GM19239 (cell line): ENCODE measurements around the gene ZNF692.
"Not testable (repeated sequence)": the region's sequence is repeated elsewhere in the genome, so short reads cannot be mapped to it uniquely, and the experiment has no call there.

Experiments used
- DNase-seq: peaks from one replicate; pipeline ENCODE4 v3.0.0; 2011; ENCODE audit warnings: low spot score; ENCODE audit not compliant: insufficient read length
- FAIRE-seq: peaks from 2 replicates; lab custom pipeline; 2011; peaks lifted over from hg19 to GRCh38; lab: Jason Lieb, UNC

Gene ZNF692

DNA sequence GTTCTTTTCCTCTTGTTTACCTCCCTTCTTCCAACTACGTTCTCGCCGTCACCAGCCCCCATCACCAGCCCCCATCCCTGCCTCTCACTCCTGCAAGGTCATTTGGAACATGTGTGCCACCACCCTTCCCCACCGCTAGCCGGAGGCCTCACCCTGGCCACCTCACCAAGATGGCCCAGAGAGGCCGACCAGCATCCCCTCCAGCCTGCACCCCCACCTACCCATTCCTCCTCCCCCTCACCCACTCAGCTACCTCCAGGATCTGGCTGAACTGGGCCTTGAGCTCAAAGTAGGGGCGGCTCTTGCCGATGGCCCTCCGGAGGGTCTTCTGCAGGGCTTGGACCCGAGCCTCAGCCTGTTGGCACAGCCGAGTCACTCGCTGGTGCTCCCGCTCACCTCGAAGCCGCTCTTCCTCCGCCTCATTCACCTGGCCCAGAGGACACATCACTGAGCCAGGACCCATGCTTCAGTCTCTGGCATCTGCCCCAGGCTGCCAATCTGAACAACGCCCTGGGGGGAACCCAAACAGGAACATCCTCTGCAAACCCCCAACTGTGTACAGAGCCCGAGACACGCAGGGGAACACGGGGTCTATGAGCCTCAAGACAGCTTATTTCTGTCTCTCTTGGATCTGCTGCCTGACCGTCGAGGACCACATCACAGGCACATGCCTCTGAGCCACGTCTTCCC is 46.0 kb downstream of the ZNF692 start:
- FAIRE-seq, result no peak
- no peak for DNase-seq

DNA sequence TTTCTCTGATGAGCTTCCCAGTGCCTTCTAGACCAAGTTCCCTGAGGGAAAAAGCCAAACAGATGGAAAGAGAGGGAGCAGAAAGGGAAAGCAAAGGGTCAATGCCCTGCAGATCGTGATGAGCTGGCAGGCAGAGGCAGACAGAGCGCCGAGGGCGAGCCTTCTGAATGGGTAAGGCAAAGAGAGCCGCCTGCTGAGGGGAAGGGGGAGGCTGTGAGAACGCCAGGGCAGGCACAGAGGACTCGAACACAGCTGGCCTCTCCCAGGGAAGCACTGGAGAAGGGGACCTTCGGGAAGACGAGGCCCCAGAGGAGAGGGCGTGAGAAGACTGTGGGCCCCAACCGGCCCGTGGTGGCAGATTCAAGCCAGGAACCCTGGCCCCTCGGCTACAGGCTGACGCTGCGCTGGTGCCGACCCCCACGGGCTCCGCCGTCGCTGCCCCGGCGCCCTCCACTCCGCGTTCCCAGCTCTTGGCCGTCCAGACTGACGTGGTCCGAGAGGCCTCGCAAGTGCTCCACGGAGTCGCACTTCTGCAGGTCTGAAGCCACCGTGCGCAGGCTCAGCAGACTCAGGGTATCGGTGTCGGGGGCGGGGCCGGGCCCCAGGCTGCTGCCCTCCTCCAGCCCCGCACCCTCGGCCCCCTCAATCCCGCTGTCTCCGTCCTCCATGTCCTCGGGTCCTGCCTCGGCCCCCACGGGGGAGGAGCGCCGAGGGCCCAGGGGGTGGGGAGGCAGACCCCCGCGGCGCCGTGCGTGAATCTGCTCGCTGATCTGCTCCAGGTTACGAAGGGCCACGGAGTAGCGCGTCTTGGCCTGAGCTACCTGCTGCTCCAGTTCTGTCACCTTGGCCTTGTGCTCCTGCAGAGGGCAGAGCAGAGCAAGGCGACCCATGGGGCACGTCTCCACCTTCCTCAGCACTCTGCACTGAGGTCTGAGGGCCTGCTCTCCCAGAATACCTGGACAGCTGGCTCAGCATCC is 47.1 kb downstream of the ZNF692 start:
- no peak for FAIRE-seq
- DNase-seq, result no peak

DNA sequence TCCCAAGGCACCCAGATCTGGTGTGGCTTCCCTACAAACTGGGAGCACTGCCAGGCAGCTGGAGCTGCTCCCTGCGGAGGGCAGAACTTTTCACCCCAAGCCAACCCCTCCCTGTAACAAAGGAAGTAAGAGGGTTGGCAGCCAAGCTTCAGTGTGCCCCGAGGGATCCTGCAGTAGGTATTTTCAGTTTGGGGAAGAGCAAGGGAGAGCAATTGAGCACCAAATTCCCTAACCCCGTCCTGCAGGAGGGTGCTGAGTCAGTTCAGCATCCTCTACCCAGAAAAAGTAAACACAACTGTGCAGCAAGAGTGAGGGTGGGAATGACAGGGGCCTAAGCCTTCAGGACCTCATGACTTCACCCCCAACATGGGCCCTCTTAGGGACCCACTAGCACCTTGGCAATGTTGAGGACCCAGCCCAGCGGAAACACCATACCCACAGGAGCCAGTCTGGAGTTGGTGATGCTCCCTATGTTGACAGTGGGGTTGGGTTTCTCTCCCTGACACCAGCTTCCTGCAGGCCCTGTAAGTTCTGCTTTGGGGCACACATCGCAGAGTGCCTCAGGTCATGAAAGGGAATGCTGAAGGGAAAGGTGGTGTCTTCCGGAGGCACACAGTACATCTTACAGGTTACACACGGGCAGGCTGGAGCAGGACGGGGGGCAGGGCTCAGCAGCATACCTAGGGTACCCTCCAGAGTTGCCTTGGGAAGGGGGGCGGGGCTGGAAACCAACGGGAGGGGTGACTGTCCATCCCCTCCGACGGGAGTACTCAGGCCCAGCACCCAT is 48.0 kb downstream of the ZNF692 start:
- DNase-seq (no peak), FAIRE-seq (no peak)

DNA sequence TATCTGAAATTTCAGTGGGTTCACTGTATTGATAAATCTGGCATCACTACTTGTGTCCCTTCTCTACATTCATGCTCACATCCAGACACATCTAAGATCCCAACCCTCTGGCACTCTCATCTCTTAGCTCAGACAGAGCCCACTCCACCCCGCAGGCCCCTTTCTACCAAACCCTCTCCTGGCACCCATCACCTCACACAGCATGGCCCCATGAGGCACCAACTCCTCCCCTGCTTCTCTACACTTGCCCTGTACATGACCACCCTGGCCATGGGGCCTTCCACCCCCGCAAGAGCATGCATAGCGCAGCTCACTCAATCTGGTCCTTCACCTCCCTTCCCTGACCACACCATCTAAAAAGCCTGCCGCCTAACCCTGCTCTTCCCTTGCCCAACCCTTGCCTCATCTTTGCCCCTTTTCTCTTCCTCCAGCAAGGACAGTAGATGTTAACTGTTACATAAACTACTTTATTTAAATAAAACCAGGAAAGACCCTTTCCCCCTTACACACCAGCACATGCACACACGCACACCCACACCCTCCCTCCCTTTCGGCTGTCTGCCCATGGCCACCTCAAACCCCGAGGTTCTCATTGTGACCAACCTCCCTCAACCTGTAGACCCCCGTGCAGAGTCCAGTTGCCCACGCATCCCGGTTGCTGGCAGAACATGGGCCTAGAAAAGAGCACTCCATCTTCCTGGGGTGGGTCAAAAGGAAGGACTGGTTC is 48.7 kb downstream of the ZNF692 start:
- no peak for FAIRE-seq
- DNase-seq, result no peak

DNA sequence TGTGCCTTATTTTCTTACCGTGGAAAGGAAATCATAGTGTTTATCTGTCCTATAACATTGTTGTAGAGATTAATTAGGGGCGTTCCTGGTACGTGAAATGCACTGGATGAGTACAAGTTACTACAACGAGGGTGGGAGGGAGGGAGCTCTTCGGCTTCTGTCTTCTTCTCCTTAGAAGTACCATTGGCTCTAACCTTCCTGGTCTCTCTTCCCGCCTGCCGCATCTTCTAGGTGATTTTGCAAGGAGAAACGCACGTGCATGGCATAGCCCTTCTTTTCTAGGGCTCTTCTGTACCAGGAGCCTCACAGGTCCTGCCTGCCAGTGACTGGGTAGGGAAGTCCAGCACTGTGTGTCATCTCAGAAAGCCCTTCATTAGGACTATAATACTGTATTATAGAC is 50.0 kb downstream of the ZNF692 start:
- DNase-seq (no peak), FAIRE-seq (no peak)

DNA sequence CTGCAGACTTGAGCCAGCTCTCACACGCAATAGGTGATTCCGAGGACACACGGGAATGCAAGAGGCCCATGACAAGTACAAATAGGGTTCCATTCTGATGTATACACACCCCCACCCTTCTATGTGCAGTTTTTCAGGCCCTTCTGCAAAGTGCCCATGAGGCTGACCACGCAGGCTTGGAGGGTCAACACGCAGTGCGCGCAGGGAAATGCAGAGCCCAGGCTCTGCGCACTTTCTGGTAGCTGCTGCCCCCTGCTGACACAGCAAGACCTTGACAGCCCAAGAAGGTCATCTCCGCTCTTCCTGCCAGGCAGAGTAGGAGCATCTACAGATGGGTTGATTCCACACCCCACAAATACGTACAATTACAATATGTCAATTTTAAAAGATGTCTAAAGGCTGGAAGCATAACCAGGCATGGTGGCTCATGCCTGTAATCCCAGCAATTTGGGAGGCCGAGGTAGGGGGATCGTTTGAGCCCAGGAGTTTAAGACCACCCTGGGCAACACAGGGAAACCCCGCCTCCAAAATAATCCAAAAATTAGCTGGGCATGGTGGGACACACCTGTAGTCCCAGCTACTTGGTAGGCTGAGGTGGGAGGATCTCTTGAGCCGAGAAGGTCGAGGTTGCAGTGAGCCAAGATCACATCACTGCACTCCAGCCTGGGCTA is 51.7 kb downstream of the ZNF692 start:
- FAIRE-seq (peak; percentile 84), DNase-seq (peak; percentile 71)

DNA sequence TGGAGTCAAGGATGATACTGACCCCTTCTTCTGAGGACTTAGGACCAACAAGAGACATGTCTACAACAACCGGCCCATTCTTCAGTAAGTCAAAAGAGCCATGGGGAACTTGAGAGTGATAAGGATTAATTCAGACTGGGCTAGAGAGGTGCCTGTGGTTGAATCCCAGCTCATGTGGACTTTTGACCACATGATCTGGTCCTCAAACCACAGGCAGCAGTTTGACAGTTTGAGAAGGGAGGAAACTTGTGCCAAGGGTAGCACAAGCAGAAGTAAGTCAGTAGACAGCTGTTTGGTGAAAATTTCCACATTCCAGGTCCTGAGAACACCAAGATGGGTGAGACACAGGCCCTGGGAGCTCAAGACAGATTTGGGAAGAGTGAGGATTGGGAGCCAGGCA is 53.0 kb downstream of the ZNF692 start:
- DNase-seq (no peak), FAIRE-seq (no peak)

DNA sequence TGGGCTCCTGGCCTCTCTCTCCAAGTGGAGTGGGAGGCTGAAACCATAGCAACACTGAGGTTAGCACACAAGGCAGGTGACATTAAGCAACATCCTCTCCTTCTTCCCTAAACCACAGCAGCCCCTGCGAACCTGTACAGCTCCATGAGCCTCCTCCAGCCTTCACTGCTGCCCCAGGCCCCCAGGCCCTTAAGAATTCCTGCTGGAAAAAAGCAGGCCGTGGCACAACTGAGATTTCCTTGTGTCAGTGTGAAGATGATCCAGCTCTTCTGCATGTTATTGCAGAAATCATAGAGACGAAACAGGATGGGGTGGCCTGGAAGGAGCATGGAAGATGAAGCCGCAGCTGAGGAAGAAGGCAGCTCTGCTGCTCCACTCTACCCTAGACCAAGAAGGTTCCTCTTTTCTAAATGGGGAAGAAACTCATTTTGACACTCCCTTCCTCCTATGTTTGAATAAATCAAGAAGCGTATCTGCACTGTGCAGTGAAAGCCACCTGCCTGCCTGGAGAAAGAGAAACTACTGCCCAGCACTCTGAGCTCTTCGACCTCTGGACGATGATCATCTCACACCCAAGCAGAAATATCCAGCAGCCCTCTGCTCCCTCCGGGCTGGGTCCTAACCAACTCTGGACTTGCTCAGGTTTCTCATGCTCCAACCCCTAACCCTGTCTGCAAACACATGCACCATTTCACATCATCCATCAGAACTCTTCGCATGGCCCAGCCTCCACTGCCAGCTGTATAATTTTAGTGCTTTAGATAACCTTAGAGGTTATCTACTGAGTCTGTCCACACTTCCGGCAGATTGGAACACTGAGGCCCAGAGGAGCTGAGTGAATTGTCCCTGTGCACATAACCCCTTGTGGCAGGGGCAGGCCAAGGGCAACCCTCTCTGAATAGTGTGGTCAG is 53.9 kb downstream of the ZNF692 start:
- FAIRE-seq, result peak; percentile 94
- DNase-seq, result peak; percentile 54

DNA sequence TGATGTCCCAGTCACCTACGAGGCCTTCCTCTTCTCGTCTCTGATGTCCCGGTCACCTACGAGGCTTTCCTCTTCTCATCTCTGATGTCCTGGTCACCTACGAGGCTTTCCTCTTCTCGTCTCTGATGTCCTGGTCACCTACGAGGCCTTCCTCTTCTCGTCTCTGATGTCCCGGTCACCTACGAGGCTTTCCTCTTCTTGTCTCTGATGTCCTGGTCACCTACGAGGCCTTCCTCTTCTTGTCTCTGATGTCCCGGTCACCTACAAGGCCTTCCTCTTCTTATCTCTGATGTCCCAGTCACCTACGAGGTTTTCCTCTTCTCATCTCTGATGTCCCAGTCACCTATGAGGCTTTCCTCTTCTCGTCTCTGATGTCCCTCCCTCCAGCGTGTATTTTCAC is 55.4 kb downstream of the ZNF692 start:
- not testable (repeated sequence) for FAIRE-seq

DNA sequence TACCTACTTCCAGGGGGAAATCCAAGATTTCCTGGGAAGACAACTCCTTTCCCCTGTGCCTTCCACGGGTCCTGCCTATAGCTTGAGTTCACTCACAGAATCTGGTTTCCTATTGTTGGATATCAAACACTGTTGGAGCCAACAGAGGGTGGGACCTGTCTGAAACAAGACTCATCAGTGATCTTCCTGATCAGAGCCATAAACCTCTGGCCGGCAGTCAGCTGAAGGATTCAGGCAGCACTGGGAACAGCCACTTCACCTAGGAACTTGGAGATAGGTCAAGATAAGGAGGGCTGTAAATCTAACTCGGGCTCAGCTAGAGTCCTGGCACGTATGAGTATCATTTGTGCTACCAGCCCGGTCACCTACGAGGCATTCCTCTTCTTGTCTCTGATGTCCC is 56.4 kb downstream of the ZNF692 start:
- FAIRE-seq (no peak), DNase-seq (no peak)

More for the DNA sequence above, 55.4 kb downstream of the ZNF692 start:
- DNase-seq, result not testable (repeated sequence)

DNA sequence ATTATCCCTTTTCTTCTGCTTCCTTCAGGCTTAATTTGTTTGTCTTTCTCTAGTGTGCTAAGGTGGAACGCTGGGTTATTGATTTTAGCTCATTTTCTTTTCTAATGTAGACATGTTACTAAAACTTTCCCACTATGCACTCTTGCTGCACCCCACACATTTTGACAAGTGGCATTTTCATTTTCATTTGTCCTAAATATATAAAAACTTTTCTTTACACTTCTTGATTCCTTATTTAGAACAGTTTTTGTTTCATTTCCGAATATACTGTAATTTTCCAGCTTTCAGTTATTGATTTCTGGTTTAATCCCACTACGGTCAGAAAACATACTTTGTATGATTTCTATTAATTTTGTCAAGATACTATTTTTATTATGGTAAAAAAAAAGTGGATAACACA is 58.4 kb downstream of the ZNF692 start:
- DNase-seq (no peak), FAIRE-seq (no peak)
